HG03064 (cell line): Measurements from ENCODE around the gene PPEF1.

ENCODE experiments used
- ATAC-seq: cut with Tn5 transposase; IDR thresholded peaks from one replicate; pipeline ENCODE4 v1.9.1; 2021; ENCODE audit warnings: low read depth; ENCODE audit not compliant: unreplicated experiment

Gene PPEF1

DNA sequence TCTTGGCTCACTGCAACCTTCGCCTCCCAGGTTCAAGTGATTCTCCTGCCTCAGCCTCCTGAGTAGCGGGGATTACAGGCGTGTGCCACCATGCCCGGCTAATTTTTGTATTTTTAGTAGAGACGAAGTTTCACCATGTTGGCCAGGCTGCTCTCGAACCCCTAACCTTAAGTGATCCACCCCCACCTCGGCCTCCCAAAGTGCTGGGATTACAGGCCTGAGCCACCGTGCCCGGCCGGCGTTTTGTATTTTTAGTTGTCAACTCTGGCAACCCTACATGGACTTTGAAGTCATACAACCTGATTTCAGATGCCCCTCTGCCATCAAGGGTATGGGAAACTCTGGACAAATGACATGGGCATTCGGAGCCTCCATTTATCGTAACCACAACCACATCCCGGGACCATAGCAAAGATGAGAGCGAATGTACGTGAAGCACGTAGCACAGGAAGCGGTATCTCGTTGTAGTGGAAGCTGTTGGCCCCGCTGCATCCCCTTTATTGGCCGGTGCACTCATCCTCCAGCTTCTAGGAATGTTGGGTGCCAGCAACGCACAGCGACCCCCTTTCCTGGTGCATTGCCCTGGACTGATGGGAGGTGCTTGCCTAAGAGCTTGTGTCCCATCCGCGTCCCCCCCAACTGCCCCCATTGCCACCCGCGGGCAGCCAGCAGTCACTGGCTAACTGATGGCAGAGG, 167.3 kb downstream of the PPEF1 start:
- ATAC-seq, result no peak

DNA sequence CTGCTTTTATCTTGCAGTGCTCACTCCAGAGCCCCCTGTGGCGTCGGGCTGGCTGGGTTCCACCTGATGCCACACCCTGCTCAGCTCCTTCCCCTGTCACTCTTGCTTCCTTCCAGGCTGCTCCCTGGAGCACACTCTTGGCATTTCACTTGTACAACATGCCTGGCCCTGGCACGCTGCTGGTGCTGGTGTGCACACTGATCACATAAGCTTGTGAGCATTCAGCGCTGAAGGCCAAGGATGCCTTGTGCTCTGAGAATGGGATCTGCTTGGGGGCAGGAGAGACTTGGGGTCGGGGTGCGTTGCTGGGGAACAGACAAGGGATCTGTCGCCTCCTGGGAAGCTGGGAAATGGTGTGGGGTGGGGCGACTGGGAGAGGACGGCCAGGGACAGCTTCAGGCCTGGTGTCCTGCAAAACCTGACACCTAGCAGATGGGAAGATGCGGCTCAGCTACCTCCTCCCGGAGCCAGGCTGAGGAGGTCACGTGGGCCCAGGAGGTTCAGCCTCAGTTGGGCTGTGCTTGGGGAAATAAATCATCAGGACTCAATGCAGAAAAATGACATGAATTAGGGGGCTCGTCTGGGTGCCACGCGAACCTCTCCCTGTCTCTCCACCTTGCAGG, 167.9 kb downstream of the PPEF1 start:
- ATAC-seq, result no peak

- ATAC-seq, result no peak
These were observed 170.0 kb downstream of the PPEF1 start for GRCh38 chrX:18877469-18877868.
